ENCODE data around the gene LCE3A. TPM values are rescaled to one million over a fixed set of nuclear protein-coding genes. Genes with fewer than 3 reads are reported as not detected.
"Not testable (repeated sequence)": the region's sequence is repeated elsewhere in the genome, so short reads cannot be mapped to it uniquely, and the experiment has no call there.

Gene LCE3A
- total RNA-seq, 2 experiments from 2014 or later, result not detected

DNA sequence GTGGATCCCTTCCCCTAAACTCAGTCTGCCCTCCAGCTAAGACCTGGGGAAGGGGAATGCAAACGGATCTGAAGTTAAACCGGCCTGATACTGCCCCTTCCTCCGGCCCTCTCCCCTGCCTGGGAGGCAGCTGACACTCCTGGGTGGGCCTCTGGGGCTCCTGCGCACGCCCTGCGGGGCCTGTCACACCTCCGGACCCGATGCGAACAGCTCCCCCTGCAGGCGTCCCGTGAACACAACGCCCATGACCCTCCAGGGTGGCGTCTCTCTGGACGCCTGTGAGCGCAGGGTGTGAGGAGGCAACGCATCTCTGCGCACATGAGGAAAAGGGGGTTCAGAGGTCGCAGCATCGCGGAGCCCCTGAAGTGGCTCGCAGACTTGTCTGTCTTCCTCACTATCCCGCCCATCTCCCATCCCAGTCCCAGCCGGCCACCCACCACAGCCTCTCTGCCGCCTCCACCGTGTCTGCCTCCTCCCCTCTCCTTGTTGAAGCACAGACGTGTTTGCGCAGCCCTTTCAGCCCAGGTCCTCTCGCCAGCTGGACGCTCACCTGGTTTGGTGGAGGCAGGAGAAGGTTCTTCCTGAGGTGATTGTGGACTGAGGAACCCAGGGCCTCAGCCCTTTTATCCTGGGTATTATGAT lies 421 bp upstream of the LCE3A start:
- Mint-ChIP-seq H3K27me3 (peaks cover 6% of the 10 kb centered on the region), H3K27ac (no peak overlapping the region), H3K4me3 (no peak overlapping the region), H3K4me1 (peaks cover 2% of the 10 kb centered on the region), H3K9me3 (peaks cover 6% of the 10 kb centered on the region), H3K36me3 (ENCODE audit: low read depth) (no peaks in the 10 kb centered on the region)
- ChIA-PET CTCF (interaction anchor here (1.1 to 1.7 kb wide), 3 partner anchors 9 to 30 kb away, joined by 3 to 6 read pairs (median 4); no protein-coding TSS in a partner anchor), POLR2A (no interaction called here)
- DNase-seq, result peak; percentile 21

DNA sequence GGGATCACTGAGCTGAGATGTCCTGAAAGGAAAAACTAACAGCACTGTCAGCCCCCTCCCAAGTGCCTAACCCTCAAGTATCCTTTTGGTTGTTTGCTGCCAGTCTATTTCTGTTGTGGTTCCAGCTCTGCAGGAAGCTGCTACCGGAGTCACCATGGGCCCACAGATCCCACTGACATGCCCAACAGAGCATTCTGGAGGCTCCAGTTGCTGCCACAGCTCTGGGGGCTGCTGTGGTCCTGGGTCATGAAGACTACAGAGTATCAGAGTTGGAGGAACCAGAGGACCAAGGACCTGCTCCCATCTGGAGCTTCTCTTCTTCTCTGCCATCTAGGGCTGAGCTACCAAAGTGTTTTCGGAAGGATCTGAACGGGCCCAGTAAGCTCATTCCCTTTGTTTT lies 910 bp downstream of the LCE3A start:
- Mint-ChIP-seq H3K27me3 (peaks cover 6% of the 10 kb centered on the region), H3K36me3 (ENCODE audit: low read depth) (no peaks in the 10 kb centered on the region), H3K27ac (no peak overlapping the region), H3K9me3 (peaks cover 13% of the 10 kb centered on the region), H3K4me1 (peaks cover 2% of the 10 kb centered on the region), H3K4me3 (no peak overlapping the region)
- ChIA-PET POLR2A (no interaction called here), CTCF (interaction anchor here (1.3 kb wide), 1 partner anchor 17 kb away, joined by 4 read pairs; no protein-coding TSS in a partner anchor)
- DNase-seq, result no peak

DNA sequence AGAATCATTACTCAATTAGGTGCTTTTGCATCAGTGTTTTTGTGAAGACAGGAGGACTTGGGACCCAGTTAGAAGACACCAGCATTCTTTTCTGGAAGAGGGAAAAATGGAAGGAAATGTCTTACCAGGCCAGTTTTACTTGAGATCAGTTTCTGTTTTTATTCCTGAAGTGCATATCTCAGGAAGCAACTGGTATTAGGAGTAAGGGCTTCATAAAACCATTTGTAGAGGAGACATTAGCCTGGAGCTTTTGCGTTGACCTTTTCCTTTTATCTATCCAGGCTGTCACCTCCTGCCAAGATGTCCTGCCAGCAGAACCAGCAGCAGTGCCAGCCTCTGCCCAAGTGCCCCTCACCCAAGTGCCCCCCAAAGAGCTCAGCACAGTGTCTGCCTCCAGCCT lies 9.4 kb downstream of the LCE3A start, which contains the start of gene LCE3B:
TSS of gene LCE3B (plus strand) at position 301 of the 400 bp plus-strand sequence. CDS start at position 301, 0 bp downstream.
- no peaks in the 10 kb centered on the region for H3K27me3 Mint-ChIP-seq

DNA sequence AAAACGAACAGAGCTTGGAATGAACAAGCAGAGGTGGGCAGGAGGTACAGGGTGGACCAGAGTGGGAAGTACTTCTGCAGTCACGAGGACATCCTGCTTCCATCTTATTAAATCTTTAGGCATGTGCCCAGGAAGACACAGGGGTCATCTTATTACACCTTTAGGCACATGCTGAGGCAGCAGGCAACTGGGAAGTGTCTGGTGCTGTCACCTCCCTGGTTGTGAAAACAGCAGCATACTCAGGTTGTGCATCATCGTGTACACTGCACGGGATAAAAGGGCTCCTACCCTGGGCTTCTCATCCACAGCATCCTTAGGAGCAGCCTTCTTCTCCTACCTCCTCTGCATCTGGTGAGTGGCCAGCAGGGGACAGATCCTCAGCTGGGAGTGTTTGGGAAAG lies 23.0 kb downstream of the LCE3A start, which contains the start of gene LCE3C:
TSS of gene LCE3C (plus strand) at position 301 of the 400 bp plus-strand sequence. CDS start 498 bp downstream, outside the sequence.
- Mint-ChIP-seq H3K36me3 (ENCODE audit: low read depth) (no peaks in the 10 kb centered on the region), H3K27ac (no peak within 1 kb of the TSS)

More for the DNA sequence above, 9.4 kb downstream of the LCE3A start, which contains the start of gene LCE3B:
- ChIA-PET CTCF (no interaction called here), POLR2A (no interaction called here)
- DNase-seq, result no peak
- Mint-ChIP-seq H3K4me3 (no peak within 1 kb of the TSS), H3K4me1 (no peaks in the 10 kb centered on the region), H3K36me3 (ENCODE audit: low read depth) (no peaks in the 10 kb centered on the region), H3K9me3 (peaks cover 9% of the 10 kb centered on the region), H3K27ac (no peak within 1 kb of the TSS)

DNA sequence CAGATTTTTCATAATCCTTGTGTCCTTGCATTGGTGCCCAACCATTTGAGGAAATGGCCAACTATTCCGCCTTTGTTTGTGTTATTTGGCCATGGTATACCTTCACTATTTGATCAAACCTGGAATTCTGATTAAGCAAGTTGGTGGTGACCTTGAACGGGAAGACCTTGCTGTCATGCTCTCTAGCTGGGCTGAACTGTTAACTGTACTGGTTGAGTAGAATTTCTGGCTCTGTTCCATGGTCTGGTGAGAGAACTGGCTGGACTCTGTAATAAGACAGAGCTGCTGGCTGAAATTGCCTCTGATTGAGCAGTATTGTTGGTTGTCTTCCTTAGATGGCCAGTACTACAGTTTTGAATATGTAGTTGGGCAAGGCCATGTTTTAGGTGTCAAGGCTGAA lies 25.9 kb downstream of the LCE3A start:
- Mint-ChIP-seq H3K36me3 (ENCODE audit: low read depth) (no peaks in the 10 kb centered on the region), H3K27ac (no peak overlapping the region), H3K9me3 (no peaks in the 10 kb centered on the region), H3K27me3 (no peaks in the 10 kb centered on the region), H3K4me3 (no peak overlapping the region), H3K4me1 (no peaks in the 10 kb centered on the region)
- CTCF ChIA-PET, result interaction anchor here (0.6 kb wide), 1 partner anchor 844 kb away, joined by 3 read pairs; no protein-coding TSS in a partner anchor
- DNase-seq, result no peak
- POLR2A ChIA-PET, result no interaction called here

More for the DNA sequence above, 23.0 kb downstream of the LCE3A start, which contains the start of gene LCE3C:
- no peaks in the 10 kb centered on the region for H3K9me3 Mint-ChIP-seq
- ChIA-PET CTCF (no interaction called here), POLR2A (no interaction called here)
- no peak for DNase-seq
- H3K27me3 Mint-ChIP-seq, result no peaks in the 10 kb centered on the region
- H3K4me1 Mint-ChIP-seq, result no peaks in the 10 kb centered on the region
- no peak within 1 kb of the TSS for H3K4me3 Mint-ChIP-seq

DNA sequence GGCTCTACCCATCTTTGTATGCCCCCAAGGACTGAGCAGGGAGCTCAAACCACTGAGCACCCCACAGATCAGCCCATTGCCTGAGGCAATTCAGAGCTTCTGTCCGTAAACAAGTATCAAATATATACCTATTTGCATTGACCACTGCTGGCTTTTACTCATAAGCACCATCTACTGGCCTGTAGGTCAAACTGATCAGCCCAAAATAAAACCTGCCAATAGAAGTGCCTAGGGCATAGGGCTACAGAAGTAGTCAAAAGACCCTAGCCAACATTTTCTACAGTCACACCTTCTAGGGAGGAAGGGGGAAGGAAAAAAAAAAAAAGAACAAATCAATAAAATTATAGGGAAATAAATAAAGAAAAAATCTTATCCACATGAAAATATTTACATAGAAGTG lies 37.3 kb downstream of the LCE3A start:
- Mint-ChIP-seq H3K36me3 (ENCODE audit: low read depth) (no peaks in the 10 kb centered on the region), H3K27me3 (no peaks in the 10 kb centered on the region), H3K9me3 (no peaks in the 10 kb centered on the region), H3K27ac (no peak overlapping the region), H3K4me1 (no peaks in the 10 kb centered on the region), H3K4me3 (no peak overlapping the region)
- no peak for DNase-seq
- POLR2A ChIA-PET, result no interaction called here
- CTCF ChIA-PET, result no interaction called here

DNA sequence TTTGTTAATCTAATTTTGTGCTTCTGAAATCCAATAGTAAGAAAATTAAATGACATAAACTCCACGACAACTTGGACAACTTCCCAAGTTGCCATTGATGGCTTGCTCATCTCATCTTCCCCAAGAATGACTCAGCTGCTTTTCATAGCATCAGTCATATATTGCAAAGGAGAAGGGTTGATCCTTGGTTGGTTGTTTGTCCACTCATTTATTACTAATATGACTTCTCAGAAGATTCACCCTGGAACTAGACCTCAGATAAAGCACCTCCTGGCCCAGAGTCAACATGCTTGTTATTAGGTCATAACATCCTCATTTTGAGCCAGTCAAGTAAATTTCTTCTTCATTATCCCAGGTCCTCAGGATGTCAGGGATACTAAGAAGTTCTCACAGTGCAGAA lies 40.3 kb downstream of the LCE3A start:
- DNase-seq, result no peak
- Mint-ChIP-seq H3K4me3 (no peak overlapping the region), H3K27me3 (no peaks in the 10 kb centered on the region), H3K27ac (no peak overlapping the region), H3K36me3 (ENCODE audit: low read depth) (no peaks in the 10 kb centered on the region), H3K9me3 (no peaks in the 10 kb centered on the region), H3K4me1 (no peaks in the 10 kb centered on the region)
- CTCF ChIA-PET, result no interaction called here
- POLR2A ChIA-PET, result no interaction called here

DNA sequence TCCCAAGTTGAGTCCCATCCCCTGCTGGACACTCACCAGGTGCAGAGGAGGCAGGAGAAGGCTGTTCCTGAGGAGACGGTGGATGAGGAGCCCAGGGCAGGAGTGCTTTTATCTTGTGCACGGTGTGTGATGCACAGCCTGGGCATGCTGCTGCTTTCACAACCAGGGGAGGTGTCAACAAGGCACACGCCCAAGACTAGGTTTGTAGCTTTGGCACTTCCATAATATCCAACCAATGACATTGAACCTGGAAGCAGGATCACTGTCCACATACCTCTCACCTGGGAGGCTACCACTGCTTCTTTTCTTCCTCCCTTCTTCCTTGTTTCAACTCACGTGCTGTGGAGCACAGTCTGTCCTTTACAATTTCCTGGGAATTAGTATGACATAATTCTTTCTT lies 42.5 kb downstream of the LCE3A start, which contains the start of gene LCE3D:
TSS of gene LCE3D (minus strand) at position 84 of the 400 bp plus-strand sequence. CDS start 580 bp downstream, outside the sequence.
- H3K4me1 Mint-ChIP-seq, result peaks cover 9% of the 10 kb centered on the region
- no peak for DNase-seq
- ChIA-PET CTCF (no interaction called here), POLR2A (no interaction called here)
- H3K27me3 Mint-ChIP-seq, result no peaks in the 10 kb centered on the region
- no peak within 1 kb of the TSS for H3K27ac Mint-ChIP-seq
- H3K4me3 Mint-ChIP-seq, result no peak within 1 kb of the TSS
- no peaks in the 10 kb centered on the region for H3K9me3 Mint-ChIP-seq
- H3K36me3 Mint-ChIP-seq (ENCODE audit: low read depth), result no peaks in the 10 kb centered on the region

DNA sequence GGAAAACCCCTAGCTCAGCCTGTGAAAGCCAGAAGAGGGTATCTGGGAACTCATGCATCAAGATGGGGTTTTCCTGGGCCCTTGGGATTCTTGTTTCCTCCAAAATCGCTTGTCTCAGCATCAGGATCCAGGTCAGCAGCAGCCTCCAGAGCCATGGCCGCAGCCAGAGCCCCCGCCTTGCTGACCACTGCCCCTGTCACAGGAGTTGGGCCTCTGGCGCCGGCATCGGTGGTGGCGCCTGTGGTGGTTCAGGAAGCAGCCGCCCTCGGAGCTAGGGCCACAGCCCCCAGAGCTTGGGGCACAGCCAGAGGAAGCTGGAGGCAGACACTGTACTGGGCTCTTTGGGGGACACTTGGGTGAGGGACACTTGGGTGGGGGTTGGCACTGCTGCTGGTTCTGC lies 43.4 kb downstream of the LCE3A start:
- H3K27me3 Mint-ChIP-seq; DNase-seq; H3K4me3 Mint-ChIP-seq; H3K9me3 Mint-ChIP-seq; CTCF ChIA-PET; H3K27ac Mint-ChIP-seq; H3K36me3 Mint-ChIP-seq (ENCODE audit: low read depth); H3K4me1 Mint-ChIP-seq; POLR2A ChIA-PET: not testable (repeated sequence)

DNA sequence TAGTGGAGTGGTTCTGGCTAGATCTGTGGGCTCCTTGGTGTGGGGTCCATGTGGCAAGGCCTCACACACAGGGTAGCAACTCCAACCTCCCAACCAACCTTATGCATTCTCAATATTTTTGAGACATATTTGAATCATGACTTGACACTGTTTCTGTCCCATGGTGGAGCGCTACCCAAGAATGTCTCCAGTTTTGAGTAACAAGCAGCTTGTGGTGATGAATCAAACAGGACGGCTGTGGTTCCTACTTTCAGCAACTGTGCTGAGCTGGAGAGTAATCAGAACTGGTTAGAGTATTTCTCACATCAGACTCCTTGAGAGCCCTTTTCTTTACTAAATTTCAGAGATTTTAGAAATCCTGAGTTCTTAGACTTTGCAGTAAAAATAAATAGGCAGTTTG lies 45.7 kb downstream of the LCE3A start:
- POLR2A ChIA-PET, result no interaction called here
- Mint-ChIP-seq H3K9me3 (no peaks in the 10 kb centered on the region), H3K4me3 (no peak overlapping the region), H3K27ac (peak overlapping the region; percentile 56), H3K27me3 (peaks cover 16% of the 10 kb centered on the region), H3K4me1 (peaks cover 9% of the 10 kb centered on the region), H3K36me3 (ENCODE audit: low read depth) (no peaks in the 10 kb centered on the region)
- CTCF ChIA-PET, result interaction anchor here (1.2 kb wide), 2 partner anchors 85 to 117 kb away, joined by 3 to 4 read pairs; no protein-coding TSS in a partner anchor
- peak; percentile 38 for DNase-seq

Other genes starting within 250 kb of the LCE3A start
- gene CRNN, start 208.8 kb downstream of the LCE3A start, total RNA-seq, result not detected
- gene LCE5A, start 112.3 kb downstream of the LCE3A start, total RNA-seq, result not detected
- gene CRCT1, start 108.6 kb downstream of the LCE3A start, total RNA-seq, result not detected
- gene LCE3E, start 56.3 kb downstream of the LCE3A start, total RNA-seq, result not detected
- not detected for gene LCE3D, start 42.6 kb downstream of the LCE3A start, total RNA-seq
- gene LCE3C, start 22.9 kb downstream of the LCE3A start, total RNA-seq, result not detected
- gene LCE3B, start 9.3 kb downstream of the LCE3A start, total RNA-seq, result not detected
- gene LCE2D, start 40.3 kb upstream of the LCE3A start, total RNA-seq, result not detected
- not detected for gene LCE2C, start 52.2 kb upstream of the LCE3A start, total RNA-seq
- not detected for gene LCE2B, start 63.0 kb upstream of the LCE3A start, total RNA-seq
- not detected for gene LCE2A, start 75.2 kb upstream of the LCE3A start, total RNA-seq
- not detected for gene LCE4A, start 85.1 kb upstream of the LCE3A start, total RNA-seq
- not detected for gene KPRP, start 134.9 kb upstream of the LCE3A start, total RNA-seq
- not detected for gene LCE1F, start 152.0 kb upstream of the LCE3A start, total RNA-seq
- gene LCE1E, start 163.2 kb upstream of the LCE3A start, total RNA-seq, result not detected
- not detected for gene LCE1D, start 173.6 kb upstream of the LCE3A start, total RNA-seq
- gene LCE1C, start 183.5 kb upstream of the LCE3A start, total RNA-seq, result not detected
- not detected for gene LCE1B, start 188.9 kb upstream of the LCE3A start, total RNA-seq
- gene LCE1A, start 204.4 kb upstream of the LCE3A start, total RNA-seq, result not detected
- not detected for gene LCE6A, start 219.8 kb upstream of the LCE3A start, total RNA-seq
- gene LCE7A, start 236.9 kb upstream of the LCE3A start, total RNA-seq, result not detected

Measured in activated CD4-positive, alpha-beta memory T cell treated with anti-CD3 and anti-CD28 coated beads, Interleukin-2, amount 10 ng/mL, durations not matched to agents 7 days and 5 days (primary cell).